Ectodermal cell (in vitro differentiated cells): ENCODE data around the gene MSL1.

Source experiments
- H3K27ac ChIP-seq: 2 replicates; pipeline ENCODE4 v1.7.0; 2013; ENCODE audit warnings: mild to moderate bottlenecking, low read depth, low read length; ENCODE audit not compliant: insufficient read depth, poor library complexity, severe bottlenecking
- H3K27me3 ChIP-seq: 2 replicates; pipeline ENCODE4 v1.7.0; 2013; ENCODE audit warnings: mild to moderate bottlenecking, low read length; ENCODE audit not compliant: insufficient read depth, control insufficient read depth, poor library complexity, severe bottlenecking
- H3K36me3 ChIP-seq: one replicate; pipeline ENCODE4 v1.7.0; 2013; ENCODE audit warnings: low read length; ENCODE audit not compliant: control insufficient read depth, insufficient read depth
- H3K4me1 ChIP-seq: one replicate; pipeline ENCODE4 v1.7.0; 2013; ENCODE audit warnings: low read length; ENCODE audit not compliant: control insufficient read depth, insufficient read depth
- H3K4me3 ChIP-seq: 2 replicates; pipeline ENCODE4 v1.7.0; 2013; ENCODE audit warnings: low read depth, low read length, control low read depth; ENCODE audit not compliant: insufficient read depth
- H3K9me3 ChIP-seq: 2 replicates; pipeline ENCODE4 v1.7.0; 2013; ENCODE audit warnings: mild to moderate bottlenecking, low read length, moderate library complexity; ENCODE audit not compliant: control insufficient read depth
- WGBS, 2 experiments: methylation state at CpG; one replicate each; pipeline ENCODE4 v1.1.7; 2013; ENCODE audit warnings: missing lambda C conversion rate in 2 of 2; 5-methylcytosine and 5-hydroxymethylcytosine counted together

MSL1 gene

GRCh38 chr17:40113907-40114245 lies 7.9 kb upstream of the MSL1 start:
- H3K4me3 ChIP-seq: peak overlapping the region; percentile 21
- H3K27me3 ChIP-seq: no peaks in the 10 kb centered on the region
- peaks cover 50% of the 10 kb centered on the region for H3K4me1 ChIP-seq
- H3K9me3 ChIP-seq: no peaks in the 10 kb centered on the region
- H3K36me3 ChIP-seq: no peaks in the 10 kb centered on the region
- H3K27ac ChIP-seq: peak overlapping the region; percentile 85
- WGBS, 2 experiments: 44 to 49% methylated on average over 5 of the region's 5 CpGs

- Histone ChIP-seq H3K27me3 (no peaks in the 10 kb centered on the region), H3K36me3 (no peaks in the 10 kb centered on the region), H3K27ac (no peak overlapping the region), H3K4me3 (no peak overlapping the region), H3K9me3 (no peaks in the 10 kb centered on the region), H3K4me1 (peaks cover 50% of the 10 kb centered on the region)
- WGBS, 2 experiments: 83 to 86% methylated on average over 2 of the region's 2 CpGs
Measured at GRCh38 chr17:40115101-40115436, 6.7 kb upstream of the MSL1 start.

DNA sequence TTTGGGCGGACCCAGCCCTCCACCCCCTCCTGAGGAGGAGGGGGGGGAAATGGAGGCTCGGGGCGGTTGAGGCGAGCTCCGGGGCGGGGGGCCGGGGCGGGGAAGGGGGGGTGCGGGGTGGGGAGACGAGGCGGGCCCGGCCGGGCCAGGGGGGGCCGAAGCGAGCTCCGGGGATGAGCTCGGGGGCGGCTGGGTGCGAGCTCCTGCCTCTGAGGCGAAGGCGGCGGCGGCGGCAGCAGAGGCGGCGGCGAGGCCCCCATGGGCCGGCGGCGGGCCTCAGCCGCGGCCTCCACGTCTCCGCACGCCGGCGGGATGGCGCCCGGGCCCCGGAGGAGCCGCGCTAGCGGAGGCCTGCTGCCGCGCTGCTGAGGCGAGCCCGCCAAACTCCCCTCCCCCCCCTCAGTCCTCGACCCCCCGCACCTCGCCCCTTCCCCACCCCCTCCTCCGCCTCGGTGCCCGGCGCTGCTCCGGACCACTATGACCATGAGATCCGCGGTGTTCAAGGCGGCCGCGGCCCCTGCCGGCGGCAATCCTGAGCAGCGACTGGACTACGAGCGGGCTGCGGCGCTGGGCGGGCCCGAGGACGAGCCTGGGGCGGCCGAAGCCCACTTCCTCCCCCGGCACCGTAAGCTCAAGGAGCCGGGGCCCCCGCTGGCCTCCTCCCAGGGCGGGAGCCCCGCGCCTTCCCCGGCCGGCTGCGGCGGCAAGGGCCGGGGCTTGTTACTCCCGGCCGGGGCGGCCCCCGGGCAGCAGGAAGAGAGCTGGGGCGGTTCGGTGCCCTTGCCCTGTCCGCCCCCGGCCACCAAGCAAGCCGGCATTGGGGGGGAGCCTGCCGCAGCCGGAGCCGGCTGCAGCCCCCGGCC lies 596 bp downstream of the MSL1 start:
- H3K27ac ChIP-seq: peak overlapping the region; percentile 88
- peaks cover 8% of the 10 kb centered on the region for H3K4me1 ChIP-seq
- H3K27me3 ChIP-seq: no peaks in the 10 kb centered on the region
- peak overlapping the region; percentile 67 for H3K4me3 ChIP-seq
- peaks cover 21% of the 10 kb centered on the region for H3K36me3 ChIP-seq
- WGBS, 2 experiments: 0% methylated on average over 89 to 90 of the region's 97 CpGs
- H3K9me3 ChIP-seq: no peaks in the 10 kb centered on the region

- H3K36me3 ChIP-seq: peaks cover 30% of the 10 kb centered on the region
- WGBS, 2 experiments: 0% methylated on average over 43 of the region's 43 CpGs
- H3K27me3 ChIP-seq: no peaks in the 10 kb centered on the region
- peak overlapping the region; percentile 67 for H3K4me3 ChIP-seq
- H3K4me1 ChIP-seq: peaks cover 8% of the 10 kb centered on the region
- no peaks in the 10 kb centered on the region for H3K9me3 ChIP-seq
- H3K27ac ChIP-seq: peak overlapping the region; percentile 2
Measured at GRCh38 chr17:40122999-40123810, 1.4 kb downstream of the MSL1 start.

DNA sequence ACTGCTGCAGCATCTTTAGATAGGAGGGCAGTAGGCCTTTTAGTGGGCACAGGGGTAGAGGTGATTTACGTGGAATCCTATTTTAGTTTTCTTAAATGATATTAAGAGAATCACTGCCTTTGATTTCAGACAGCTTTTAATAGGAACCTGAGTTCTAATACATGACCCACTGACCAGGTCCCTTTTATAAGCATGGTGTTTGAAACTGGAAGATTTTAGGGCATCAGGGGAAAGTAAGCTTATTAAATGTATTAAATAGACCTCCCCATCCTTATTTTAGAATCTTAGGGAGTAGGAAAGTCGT lies 2.0 kb downstream of the MSL1 start:
- H3K4me3 ChIP-seq: peak overlapping the region; percentile 67
- H3K27ac ChIP-seq: no peak overlapping the region
- H3K27me3 ChIP-seq: no peaks in the 10 kb centered on the region
- H3K4me1 ChIP-seq: peaks cover 8% of the 10 kb centered on the region
- H3K9me3 ChIP-seq: no peaks in the 10 kb centered on the region
- 0% methylated on average over 2 of the region's 2 CpGs for WGBS, 2 experiments
- H3K36me3 ChIP-seq: peaks cover 32% of the 10 kb centered on the region

DNA sequence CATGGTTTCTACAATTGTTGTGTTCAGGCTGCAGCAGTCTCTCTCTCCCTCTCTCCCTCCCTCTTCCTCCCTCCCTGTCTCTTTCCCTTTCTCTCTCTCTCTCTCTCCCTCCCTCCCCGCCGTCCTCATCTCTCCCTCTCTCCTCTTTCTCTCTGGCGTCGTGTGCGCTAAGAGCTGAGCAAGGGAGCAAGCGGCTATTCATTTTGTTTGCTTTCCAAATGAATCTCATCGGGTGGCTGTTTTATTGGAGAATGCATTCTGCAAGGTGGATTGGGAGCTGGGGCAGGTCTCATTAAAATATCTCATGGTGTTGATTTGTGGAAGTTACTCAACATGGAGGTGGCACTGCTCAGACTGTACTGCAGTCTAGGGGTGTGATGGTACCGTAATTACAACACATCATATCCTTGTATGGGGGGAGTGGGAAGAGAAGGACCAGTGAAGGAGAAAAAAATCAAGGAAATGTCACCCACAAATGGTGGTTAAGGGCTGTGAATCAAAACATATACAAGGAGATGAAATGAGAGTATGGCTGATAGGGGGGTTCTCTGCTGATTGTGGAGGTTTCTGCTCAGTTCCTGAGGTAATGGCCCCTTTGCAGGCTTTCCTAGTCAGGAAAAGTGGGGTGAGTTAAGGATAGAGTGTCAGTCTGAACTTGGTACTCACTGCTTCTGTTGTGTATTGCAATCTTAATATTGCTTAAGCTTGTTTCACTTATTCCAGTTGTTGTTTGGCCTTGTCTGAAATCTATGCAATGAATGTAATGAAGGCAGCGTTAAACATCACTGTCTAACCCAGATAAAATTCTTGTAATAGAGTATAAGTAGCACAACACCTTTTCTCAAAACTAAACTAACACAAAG lies 2.7 kb downstream of the MSL1 start:
- peak overlapping the region; percentile 67 for H3K4me3 ChIP-seq
- no peak overlapping the region for H3K27ac ChIP-seq
- peaks cover 8% of the 10 kb centered on the region for H3K4me1 ChIP-seq
- peaks cover 40% of the 10 kb centered on the region for H3K36me3 ChIP-seq
- WGBS, 2 experiments: 15 to 17% methylated on average over 9 of the region's 9 CpGs
- no peaks in the 10 kb centered on the region for H3K9me3 ChIP-seq
- H3K27me3 ChIP-seq: no peaks in the 10 kb centered on the region

DNA sequence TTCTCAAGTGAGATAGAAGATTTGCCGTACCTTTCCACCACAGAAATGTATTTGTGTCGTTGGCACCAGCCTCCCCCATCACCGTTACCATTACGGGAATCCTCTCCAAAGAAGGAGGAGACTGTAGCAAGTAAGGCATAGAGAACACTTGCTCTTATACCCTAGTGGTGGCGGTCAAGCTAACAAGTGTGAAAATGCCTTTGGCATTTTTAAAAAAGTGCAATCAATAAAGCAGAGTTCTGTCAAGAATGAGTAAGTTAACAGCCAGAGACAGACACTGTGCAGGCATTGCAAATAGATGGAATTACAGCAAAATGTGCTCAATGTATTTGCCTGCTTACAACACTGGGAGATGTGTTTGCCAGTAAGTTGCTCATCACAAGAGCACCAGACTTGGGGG lies 7.7 kb downstream of the MSL1 start:
- peaks cover 81% of the 10 kb centered on the region for H3K36me3 ChIP-seq
- WGBS, 2 experiments: 94 to 95% methylated on average over 5 of the region's 5 CpGs
- H3K4me1 ChIP-seq: peaks cover 4% of the 10 kb centered on the region
- no peak overlapping the region for H3K4me3 ChIP-seq
- H3K9me3 ChIP-seq: no peaks in the 10 kb centered on the region
- no peak overlapping the region for H3K27ac ChIP-seq
- H3K27me3 ChIP-seq: no peaks in the 10 kb centered on the region

GRCh38 chr17:40130352-40131042 lies 8.7 kb downstream of the MSL1 start:
- Histone ChIP-seq H3K27me3 (no peaks in the 10 kb centered on the region), H3K27ac (no peak overlapping the region), H3K36me3 (peaks cover 85% of the 10 kb centered on the region), H3K4me3 (no peak overlapping the region), H3K4me1 (no peaks in the 10 kb centered on the region), H3K9me3 (no peaks in the 10 kb centered on the region)
- 92 to 95% methylated on average over 7 of the region's 7 CpGs for WGBS, 2 experiments

- peaks cover 67% of the 10 kb centered on the region for H3K36me3 ChIP-seq
- H3K4me1 ChIP-seq: no peaks in the 10 kb centered on the region
- no peaks in the 10 kb centered on the region for H3K27me3 ChIP-seq
- WGBS, 2 experiments: 92 to 96% methylated on average over 7 of the region's 7 CpGs
- no peaks in the 10 kb centered on the region for H3K9me3 ChIP-seq
- H3K4me3 ChIP-seq: no peak overlapping the region
- no peak overlapping the region for H3K27ac ChIP-seq
Measured at GRCh38 chr17:40134184-40134583, 12.4 kb downstream of the MSL1 start.
